Esophagus (tissue), 2 donors: Measurements from ENCODE around the gene SLFNL1. TPM values are rescaled to one million over a fixed set of nuclear protein-coding genes. Genes with fewer than 3 reads are reported as not detected.

ENCODE experiments used
- H3K27ac ChIP-seq, 2 donors: one replicate each; pipeline ENCODE4 v1.5.1; 2013; ENCODE audit warnings: low read depth in 2 of 2, mild to moderate bottlenecking in 2 of 2, inconsistent platforms in 1 of 2, low read length in 1 of 2, moderate library complexity in 1 of 2
- H3K27me3 ChIP-seq, 2 donors: one replicate each; pipeline ENCODE4 v1.6.1; 2013; ENCODE audit warnings: low read length in 2 of 2, control low read depth in 1 of 2, mild to moderate bottlenecking in 1 of 2; ENCODE audit not compliant: insufficient read depth in 2 of 2, control insufficient read depth in 1 of 2
- H3K36me3 ChIP-seq, 2 donors: one replicate each; pipeline ENCODE4 v1.6.1; 2013; ENCODE audit warnings: low read length in 1 of 2; ENCODE audit not compliant: control insufficient read depth in 2 of 2, insufficient read depth in 2 of 2
- H3K4me1 ChIP-seq, 2 donors: one replicate each; pipeline ENCODE4 v1.6.1; 2013; ENCODE audit warnings: low read length in 1 of 2; ENCODE audit not compliant: control insufficient read depth in 2 of 2, insufficient read depth in 2 of 2
- H3K4me3 ChIP-seq, 2 donors: one replicate each; pipeline ENCODE4 v1.5.1; 2013; ENCODE audit warnings: low read length in 2 of 2, mild to moderate bottlenecking in 2 of 2, low read depth in 1 of 2, moderate library complexity in 1 of 2
- H3K9me3 ChIP-seq, 2 donors: one replicate each; pipeline ENCODE4 v1.6.1; 2013; ENCODE audit warnings: mild to moderate bottlenecking in 2 of 2, low read depth in 1 of 2, low read length in 1 of 2, moderate library complexity in 1 of 2; ENCODE audit not compliant: control insufficient read depth in 2 of 2, insufficient read depth in 1 of 2
- WGBS, 2 donors: extraction: QIAGEN DNeasy Blood & Tissue Kit; methylation state at CpG; one replicate each; pipeline ENCODE4 v1.1.7; 2013; 5-methylcytosine and 5-hydroxymethylcytosine counted together
- polyA plus RNA-seq, 2 donors: library from polyadenylated mRNA; stranded (reverse); fragments of 200-250 nt; gene quantifications; one replicate each; pipeline ENCODE4 v1.2.3, GENCODE V29; 2013
- donor health status: healthy with polysubstance abuse.
- donor health status: Bipolar disorder and iron deficiency.

SLFNL1 gene
- polyA plus RNA-seq, 2 donors: 0.08 to 0.16 TPM

- peaks cover 2 to 5% of the 10 kb centered on the region in 2 donors for H3K4me1 ChIP-seq
- no peaks in the 10 kb centered on the region for H3K9me3 ChIP-seq
- H3K4me3 ChIP-seq: no peak overlapping the region
- H3K27me3 ChIP-seq: no peaks in the 10 kb centered on the region
- WGBS, 2 donors: 89 to 95% methylated on average over 4 of the region's 4 CpGs
- H3K36me3 ChIP-seq: peaks cover 11 to 23% of the 10 kb centered on the region in 2 donors
- H3K27ac ChIP-seq: no peak overlapping the region
Measured at GRCh38 chr1:40984531-40984930, 37.0 kb downstream of the SLFNL1 start.

GRCh38 chr1:40984066-40984465, 37.5 kb downstream of the SLFNL1 start:
- no peaks in the 10 kb centered on the region for H3K27me3 ChIP-seq
- H3K4me3 ChIP-seq: no peak overlapping the region
- H3K27ac ChIP-seq: no peak overlapping the region
- H3K4me1 ChIP-seq: peaks cover 2 to 8% of the 10 kb centered on the region in 2 donors
- peaks cover 11 to 20% of the 10 kb centered on the region in 2 donors for H3K36me3 ChIP-seq
- H3K9me3 ChIP-seq: no peaks in the 10 kb centered on the region
- 58 to 65% methylated on average over 2 of the region's 2 CpGs for WGBS, 2 donors

DNA sequence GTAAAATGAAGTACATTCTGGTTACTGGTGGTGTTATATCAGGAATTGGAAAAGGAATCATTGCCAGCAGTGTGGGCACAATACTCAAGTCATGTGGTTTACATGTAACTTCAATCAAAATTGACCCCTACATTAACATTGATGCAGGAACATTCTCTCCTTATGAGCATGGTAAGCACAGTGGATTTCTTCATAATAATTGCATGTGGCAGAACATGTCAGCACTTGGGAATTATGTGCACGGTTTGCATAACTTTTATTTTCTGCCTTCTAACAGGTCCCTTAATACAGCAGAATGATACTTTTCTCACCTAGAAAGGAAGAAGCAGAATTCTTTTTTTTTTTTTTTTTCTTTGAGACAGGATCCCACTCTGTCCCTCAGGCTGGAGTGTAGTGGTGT, 38.2 kb downstream of the SLFNL1 start:
- Histone ChIP-seq H3K27ac (no peak overlapping the region), H3K27me3 (no peaks in the 10 kb centered on the region), H3K9me3 (no peaks in the 10 kb centered on the region), H3K4me3 (no peak overlapping the region), H3K4me1 (peaks cover 2 to 8% of the 10 kb centered on the region in 2 donors), H3K36me3 (peaks cover 8 to 17% of the 10 kb centered on the region in 2 donors)
- WGBS, 2 donors: 54 to 82% methylated on average over 1 of the region's 1 CpG

GRCh38 chr1:40982721-40983120, 38.8 kb downstream of the SLFNL1 start:
- no peaks in the 10 kb centered on the region for H3K27me3 ChIP-seq
- peak overlapping the region in 1 of 2 donors; percentile 2 for H3K27ac ChIP-seq
- peaks cover 2 to 8% of the 10 kb centered on the region in 2 donors for H3K4me1 ChIP-seq
- H3K9me3 ChIP-seq: no peaks in the 10 kb centered on the region
- H3K36me3 ChIP-seq: peaks cover 8 to 14% of the 10 kb centered on the region in 2 donors
- no peak overlapping the region for H3K4me3 ChIP-seq
- WGBS, 2 donors: 44 to 58% methylated on average over 1 of the region's 1 CpG

GRCh38 chr1:40981691-40982448, 39.7 kb downstream of the SLFNL1 start:
- H3K4me3 ChIP-seq: no peak overlapping the region
- no peaks in the 10 kb centered on the region for H3K27me3 ChIP-seq
- H3K36me3 ChIP-seq: peaks cover 6 to 10% of the 10 kb centered on the region in 2 donors
- peak overlapping the region; percentile 39 to 59 for H3K27ac ChIP-seq
- peaks cover 2 to 8% of the 10 kb centered on the region in 2 donors for H3K4me1 ChIP-seq
- WGBS, 2 donors: 64 to 68% methylated on average over 14 of the region's 14 CpGs
- H3K9me3 ChIP-seq: no peaks in the 10 kb centered on the region

DNA sequence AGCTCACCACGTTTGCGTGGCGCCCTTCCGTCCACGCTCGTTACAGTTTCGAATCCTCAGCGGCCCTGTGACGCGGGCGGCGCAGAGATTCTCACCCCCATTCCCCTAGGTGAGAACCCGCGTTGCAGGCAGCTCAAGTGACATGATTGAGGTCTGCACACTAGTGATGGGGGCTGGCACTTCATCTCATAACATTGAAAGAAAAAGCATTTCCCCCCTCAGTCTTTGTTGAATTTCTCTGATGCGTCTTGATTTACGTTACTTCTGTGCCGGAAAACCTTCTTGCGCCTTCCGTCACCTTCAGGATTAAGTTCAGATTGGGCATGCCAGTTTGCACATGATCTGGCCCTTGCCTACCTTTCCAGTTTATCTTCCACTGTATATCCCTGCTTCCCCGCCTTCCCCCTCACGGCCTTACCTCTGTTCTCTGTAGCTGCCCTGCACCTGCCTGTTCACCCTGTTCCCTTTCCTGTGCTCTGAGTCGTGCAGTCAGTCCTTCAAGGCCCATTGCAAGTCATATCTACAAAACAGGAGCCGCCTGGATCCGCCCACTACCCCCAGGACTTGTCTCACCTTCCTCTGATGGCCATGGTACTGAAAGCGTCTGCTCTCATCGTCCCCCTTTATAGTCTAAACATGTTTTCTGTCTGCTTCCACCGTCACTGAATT, 40.9 kb downstream of the SLFNL1 start:
- Histone ChIP-seq H3K4me1 (peaks cover 2 to 8% of the 10 kb centered on the region in 2 donors), H3K27ac (peak overlapping the region; percentile 94 to 98), H3K36me3 (peaks cover 0 to 2% of the 10 kb centered on the region in 2 donors), H3K4me3 (peak overlapping the region; percentile 81 to 82), H3K9me3 (no peaks in the 10 kb centered on the region), H3K27me3 (no peaks in the 10 kb centered on the region)
- 12 to 16% methylated on average over 27 of the region's 27 CpGs for WGBS, 2 donors

GRCh38 chr1:40980068-40980452, 41.5 kb downstream of the SLFNL1 start:
- 1% methylated on average over 29 to 50 of the region's 50 CpGs for WGBS, 2 donors
- Histone ChIP-seq H3K27ac (peak overlapping the region; percentile 94 to 98), H3K4me3 (peak overlapping the region; percentile 81 to 82), H3K36me3 (peaks cover 0 to 2% of the 10 kb centered on the region in 2 donors), H3K4me1 (peaks cover 2 to 8% of the 10 kb centered on the region in 2 donors), H3K27me3 (no peaks in the 10 kb centered on the region), H3K9me3 (no peaks in the 10 kb centered on the region)

DNA sequence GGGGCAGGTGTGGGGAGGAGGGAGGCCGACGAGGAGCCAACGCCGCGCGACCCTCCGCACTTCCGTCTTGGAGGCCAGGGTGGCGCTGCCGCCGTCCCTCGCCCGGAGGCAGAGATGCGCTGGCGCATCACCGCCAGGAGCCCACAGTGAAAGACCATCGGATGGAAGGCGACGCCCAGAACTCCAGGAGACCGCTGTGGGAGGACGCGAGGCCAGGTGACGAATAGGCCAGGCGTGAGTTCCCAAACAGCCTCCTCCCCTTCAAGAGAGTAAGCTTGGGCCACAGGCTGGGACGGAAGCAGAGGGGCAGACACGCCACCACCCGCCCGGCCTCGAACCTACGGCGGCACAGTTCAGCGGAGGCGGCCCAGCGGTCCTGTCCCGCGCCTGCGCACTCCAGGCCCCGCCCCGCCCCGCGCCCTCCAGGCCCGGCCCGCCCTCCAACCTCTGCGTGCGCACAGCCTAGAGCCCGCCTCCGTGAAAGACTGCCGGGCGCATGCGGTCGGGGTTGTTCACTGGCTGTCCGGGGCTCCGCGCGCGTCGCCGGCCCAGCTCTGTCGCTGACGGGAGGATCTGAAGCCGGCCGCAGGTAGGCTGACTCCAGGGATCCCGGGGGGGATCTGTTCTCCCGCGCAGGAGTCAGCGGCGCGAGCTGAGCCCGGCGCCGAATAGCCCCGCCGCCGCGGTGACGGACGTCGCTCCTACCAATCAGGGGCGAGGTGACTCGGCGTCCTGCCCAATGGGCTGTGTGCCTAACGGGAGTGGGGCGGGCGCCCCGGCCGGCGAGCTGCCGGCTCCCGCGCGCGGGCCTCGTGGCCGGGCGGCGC, 42.1 kb downstream of the SLFNL1 start, which contains the start of gene CTPS1:
Gene CTPS1 (plus strand): TSS at position 456 of the 827 bp plus-strand sequence. CDS start 3,595 bp downstream, outside the sequence.
- H3K9me3 ChIP-seq: no peaks in the 10 kb centered on the region
- peak within 1 kb of the TSS; percentile 81 to 82 for H3K4me3 ChIP-seq
- no peaks in the 10 kb centered on the region for H3K27me3 ChIP-seq
- H3K27ac ChIP-seq: peak within 1 kb of the TSS; percentile 94 to 98
- H3K4me1 ChIP-seq: peaks cover 2 to 8% of the 10 kb centered on the region in 2 donors
- 0 to 1% methylated on average over 88 to 96 of the region's 96 CpGs for WGBS, 2 donors
- no peaks in the 10 kb centered on the region for H3K36me3 ChIP-seq

DNA sequence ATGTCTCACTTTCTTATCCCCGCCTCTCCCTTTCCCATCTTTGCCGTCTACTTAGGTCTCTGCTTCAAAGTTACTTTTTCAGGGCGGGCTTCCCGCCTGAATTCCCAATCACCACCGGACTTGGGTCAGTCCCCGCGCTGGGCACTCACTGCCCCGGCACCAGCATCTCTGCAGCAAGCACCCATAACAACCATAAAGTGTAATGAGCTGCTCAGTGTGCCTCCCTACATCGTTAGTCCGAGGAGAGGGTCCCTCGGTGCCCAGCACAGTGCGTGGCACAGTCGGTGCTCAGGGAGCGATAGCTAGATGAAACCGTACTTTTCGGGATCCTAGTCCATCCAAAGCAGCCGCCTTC, 42.7 kb downstream of the SLFNL1 start:
- peak overlapping the region; percentile 94 to 98 for H3K27ac ChIP-seq
- 38 to 42% methylated on average over 17 of the region's 17 CpGs for WGBS, 2 donors
- peaks cover 2 to 8% of the 10 kb centered on the region in 2 donors for H3K4me1 ChIP-seq
- H3K27me3 ChIP-seq: no peaks in the 10 kb centered on the region
- H3K4me3 ChIP-seq: peak overlapping the region; percentile 81 to 82
- no peaks in the 10 kb centered on the region for H3K36me3 ChIP-seq
- no peaks in the 10 kb centered on the region for H3K9me3 ChIP-seq
